Measurements from ENCODE around the gene KLHL3.

The KLHL3 gene

DNA sequence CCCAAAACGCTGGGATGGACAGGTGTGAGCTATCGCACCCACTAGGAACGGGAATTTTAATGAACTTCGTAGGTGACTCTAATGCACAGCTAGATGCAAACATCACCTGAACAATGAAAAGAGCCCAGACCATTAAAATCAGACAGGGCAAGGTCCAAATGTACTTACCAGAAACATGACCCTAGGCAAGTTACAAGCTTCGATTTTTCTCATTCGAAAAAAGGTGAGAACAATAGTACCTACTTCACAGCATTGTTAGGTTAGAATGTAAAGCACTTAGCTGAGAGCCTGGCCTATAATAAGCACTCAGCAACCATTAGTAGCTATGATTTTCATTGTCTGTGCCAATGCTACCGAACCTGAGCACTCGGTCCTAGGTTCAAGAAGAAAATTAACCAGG is 5.8 kb upstream of the KLHL3 start:
- DNase-seq, result peak; percentile 39 to 88 (median 84)

DNA sequence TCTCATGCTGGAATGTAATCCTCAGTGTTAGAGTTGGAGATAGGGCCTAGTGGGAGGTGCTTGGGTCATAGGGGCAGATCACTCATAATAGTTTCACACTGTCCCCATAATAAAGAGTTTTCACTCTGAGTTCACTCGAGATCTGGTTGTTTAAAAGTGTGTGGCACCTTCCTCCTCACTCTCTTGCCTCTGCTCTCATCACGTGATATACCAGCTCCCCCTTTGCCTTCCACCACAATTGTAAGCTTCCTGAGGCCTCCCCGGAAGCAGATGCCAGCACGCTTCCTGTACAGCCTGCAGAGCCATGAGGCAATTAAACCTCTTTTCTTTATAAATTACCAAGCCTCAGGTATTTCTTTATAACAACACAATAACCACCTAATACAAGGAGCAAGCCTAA is 3.8 kb upstream of the KLHL3 start:
- no peak for DNase-seq

DNA sequence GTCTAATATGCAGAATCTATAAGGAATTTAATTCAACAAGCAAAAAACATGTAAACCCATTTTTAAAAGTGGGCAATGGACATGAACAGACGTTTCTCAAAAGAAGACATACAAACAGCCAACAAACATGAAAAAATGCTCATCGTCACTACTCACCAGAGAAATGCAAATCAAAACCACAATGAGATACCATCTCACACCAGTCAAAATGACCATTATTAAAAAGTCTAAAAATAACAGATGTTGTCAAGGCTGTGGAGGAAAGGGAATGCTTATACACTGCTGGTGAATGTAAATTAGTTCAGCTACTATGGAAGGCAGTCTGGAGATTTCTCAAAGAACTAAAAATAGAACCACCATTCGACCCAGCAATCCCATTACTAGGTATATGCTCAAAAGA is 3.1 kb upstream of the KLHL3 start:
- DNase-seq, result no peak

DNA sequence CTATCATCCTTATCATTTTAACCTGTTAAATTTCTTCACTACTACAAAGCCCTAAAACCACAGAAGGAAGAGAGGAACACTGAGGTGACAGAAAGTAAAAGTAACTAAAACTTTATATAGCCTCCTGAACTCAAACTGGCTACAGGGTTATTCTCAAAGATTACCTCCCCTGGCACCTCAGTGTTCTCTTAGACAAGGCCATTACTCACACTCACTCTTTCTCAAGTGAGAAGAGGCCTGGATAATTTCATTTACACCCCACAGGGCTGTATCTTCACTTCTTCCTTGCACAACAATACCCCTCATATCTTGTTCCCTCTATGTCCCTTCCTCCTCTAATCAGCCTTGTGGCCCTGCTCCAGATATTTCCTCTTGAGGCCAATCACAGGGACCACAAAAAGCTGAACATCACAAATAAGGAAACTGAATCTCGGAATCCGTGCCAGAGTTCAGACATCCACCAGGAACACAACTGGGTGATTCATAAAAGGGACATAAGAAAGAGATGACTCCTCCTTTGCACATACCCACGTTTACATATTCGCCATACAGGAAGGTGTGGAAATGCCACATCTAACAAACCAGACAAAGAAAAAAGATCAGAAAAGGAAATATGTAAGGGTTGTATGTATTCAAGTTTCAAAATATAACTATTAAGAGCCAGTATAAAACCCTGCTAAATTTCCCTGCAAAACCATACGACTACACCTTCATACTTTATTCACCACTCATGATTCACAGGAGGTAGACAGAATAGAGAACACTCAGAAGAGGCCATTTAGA is 1.7 kb upstream of the KLHL3 start:
- DNase-seq, result no peak

DNA sequence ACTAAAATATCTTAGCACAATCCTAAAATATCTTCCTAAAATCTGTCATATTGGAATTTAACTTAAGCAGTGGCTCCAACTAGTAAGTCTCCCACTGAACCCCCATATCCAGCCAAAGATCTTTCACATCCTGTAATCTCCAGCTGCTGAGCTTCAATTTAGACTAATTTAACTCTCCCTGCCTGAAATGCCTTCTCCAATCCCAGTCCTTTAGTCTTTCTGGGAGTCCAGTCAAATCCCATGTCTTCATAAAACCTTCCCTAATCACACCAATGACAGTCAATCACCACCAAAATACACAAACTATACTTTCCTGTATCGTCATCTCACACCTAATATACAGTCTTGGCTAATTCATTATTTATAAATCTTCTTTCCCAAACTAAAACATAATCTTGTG is 607 bp upstream of the KLHL3 start:
- DNase-seq, result peak in 1 of 3 experiments; percentile 7

DNA sequence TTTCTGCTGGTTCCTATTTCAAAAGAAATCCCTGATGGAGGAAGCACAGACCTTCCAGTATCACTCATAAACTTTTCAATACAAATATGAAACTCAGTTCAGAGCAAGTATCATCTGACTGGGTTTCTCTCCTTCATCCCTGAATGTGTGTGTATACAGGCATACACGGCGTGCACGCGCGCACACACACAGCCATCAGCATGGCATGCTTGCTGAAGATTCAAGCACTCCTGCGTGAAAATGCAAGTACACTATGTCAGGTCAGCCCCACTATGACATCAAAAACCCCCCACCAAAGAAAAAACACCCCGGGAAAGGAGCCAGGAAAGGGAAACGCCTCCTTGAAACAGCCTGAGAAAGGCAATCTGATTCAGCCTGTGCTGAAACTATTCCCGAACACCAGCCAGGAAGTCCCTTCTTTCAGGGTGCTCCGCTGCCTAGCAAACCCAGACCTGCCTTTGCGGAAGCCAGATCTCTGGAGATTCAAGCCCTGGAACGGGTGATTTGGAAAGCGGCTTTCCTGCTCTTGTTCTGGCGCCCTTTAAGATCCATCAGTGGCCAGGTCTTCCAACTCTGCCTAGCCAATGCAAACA is 831 bp downstream of the KLHL3 start:
- peak; percentile 55 to 76 (median 64) for DNase-seq

DNA sequence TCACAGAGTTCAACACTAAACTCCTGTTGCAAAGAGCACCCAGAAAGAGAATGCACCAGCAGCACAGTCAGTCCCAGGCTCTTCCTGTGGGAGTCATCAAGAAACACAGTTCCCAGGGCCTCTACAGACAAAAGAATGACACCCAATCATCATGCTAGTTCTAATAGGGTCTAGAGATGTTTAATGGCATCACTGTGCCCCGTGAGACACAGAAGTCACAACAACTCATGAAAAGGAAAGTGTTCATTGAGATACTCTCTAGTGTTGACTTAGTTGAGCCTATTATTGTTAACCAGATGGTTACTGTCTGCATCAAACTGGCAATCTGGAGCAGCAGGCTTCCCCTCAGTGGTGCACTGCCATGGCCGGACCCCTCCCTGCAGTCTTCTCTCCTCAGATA is 1.6 kb downstream of the KLHL3 start:
- DNase-seq, result peak; percentile 8 to 39 (median 21)

DNA sequence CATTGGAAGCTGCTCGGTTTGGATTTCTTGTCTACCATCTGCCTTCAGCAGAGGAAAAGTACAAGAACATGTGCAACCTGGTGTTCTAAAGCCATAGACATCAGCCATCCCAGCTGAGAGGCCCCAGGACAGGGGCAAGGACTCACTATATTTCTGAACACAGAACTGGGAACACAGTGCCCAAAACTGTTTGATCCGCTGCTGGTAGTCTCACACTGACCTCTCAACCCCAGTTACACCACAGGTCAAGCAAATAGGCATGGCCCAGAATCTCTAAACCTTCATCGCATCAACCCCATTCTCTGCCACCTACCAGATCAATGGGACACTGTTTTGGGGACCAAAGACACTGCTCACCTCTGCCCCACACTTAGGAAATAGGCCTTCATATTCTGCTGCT is 2.0 kb downstream of the KLHL3 start:
- DNase-seq, result no peak

DNA sequence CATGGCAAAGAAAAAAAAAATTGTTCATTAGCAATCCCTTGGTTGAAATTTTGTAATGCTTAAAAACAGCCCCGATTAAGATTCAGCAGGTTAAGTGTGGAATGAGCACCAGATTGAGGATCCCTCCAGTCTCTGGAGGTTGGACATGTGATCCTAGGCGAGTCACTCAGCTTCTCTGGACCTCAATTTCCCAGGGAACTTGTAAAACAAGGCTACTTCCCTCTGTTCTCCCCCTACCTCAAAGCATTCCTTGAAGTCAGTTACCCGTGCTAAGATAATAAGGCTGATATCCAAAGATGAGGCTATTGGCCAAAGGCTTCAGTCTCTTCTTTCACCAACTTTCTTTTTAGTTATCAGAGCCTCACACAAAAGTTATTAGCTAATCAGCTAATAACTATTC is 2.9 kb downstream of the KLHL3 start:
- DNase-seq, result no peak

DNA sequence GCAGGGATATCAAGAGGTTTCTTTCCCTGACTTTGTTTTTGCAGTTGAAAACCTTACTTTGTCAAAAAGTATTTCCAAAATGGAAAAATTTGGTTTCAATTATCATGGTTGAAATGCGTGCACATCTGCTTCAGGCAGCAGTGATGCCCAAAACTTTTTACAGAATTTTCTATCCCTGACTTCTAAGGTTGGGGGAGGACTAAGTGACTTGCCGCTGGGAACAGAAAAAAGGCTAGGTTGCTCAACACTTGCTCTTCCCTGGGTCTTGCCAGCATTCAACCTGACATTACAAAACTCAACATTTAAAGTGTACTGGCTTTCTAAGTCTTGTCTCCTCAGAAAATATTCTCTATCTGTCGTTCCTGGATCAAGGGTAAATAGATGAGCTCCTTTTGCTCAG is 4.7 kb downstream of the KLHL3 start:
- DNase-seq, result no peak

DNA sequence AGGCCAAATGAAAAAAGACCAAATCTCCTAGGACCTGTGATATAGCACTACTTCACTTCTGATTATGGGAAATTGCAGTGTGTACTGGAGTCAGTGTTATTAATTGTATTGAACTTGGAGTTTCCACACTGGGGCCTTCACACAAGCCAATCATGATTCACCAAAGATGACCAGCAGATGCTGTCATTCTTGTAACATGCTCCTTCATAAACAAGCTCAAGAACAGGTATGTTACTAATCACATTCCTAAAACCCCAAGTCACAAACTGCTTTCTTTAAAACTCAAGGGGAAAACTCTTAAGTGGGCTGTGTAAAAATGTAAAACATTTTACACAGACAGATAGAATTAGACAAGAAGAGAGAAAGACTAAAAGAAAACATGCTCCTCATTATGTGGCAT is 5.6 kb downstream of the KLHL3 start:
- no peak for DNase-seq

DNA sequence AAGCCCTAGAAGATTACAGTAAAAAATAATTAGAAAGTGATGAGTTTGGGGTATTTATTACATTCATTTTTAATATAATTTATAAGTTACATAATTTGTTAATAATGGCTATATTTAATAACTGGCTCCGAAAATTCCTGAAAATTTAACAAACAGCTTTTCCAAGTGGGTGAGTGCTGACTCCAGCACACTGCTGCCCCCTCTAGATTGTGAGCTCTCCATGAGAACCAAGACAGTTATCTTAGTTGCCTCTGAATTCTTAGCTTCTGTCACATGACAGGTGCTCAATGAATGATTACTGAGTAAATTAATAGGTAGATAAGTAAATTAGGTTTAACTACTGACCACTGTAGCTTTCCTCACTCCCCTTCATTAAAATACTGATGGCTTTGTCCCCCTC is 7.8 kb downstream of the KLHL3 start:
- DNase-seq, result no peak

DNA sequence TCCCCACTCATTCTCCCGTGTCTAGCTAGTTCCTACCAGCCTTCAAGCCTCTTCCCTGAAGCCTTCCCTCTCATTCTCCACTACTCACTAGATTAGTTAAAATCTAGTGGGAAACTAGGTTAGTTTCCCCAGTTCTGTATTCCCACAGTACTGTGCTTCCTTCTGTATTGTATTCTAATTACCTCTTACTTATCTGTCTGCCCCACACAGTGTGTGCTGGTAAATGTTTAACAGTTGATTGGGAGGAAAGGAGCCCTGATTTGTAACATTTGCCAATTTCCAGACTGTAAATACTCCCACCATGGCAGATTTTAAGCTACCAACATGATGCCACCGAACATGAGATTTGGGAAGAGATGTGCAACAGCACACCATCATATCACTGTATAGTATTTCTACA is 8.3 kb downstream of the KLHL3 start:
- DNase-seq, result no peak

DNA sequence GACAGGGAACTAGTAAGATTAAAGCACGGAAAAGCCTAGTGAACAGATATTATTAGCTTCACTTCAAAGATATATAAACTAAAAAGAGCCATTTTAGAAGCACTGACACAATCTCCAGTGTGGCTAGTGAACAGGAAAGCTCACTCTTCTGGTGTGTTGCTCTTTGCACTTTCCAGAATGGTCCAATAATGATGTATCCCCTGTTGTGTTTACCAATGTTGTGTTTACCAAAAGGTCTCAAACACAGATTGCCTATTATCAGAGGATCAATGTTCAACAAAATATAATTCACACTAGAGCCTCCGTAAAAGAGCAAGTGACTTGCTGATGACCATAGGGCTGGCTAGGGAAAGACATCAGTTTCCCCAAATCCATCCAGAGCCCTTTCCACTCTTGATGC is 11.6 kb downstream of the KLHL3 start:
- DNase-seq, result no peak

DNA sequence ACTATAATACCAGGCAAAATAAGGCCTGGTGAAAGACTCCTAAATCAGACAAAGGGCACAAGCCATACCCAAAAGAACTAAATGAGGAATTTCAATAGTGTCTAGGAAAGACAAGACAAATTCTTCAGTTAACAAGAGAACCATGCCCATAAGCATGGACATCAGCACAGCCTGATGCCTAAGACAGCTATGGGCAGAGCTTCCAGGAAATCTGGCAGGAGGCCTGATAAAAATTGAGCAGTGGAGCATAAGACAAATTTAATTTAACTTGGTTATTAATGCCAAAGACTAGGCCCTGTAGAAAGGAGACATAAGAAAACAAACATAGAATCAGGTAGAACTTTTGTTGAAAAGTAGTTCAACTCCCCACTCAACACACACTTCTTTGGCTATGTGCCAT is 17.3 kb downstream of the KLHL3 start:
- no peak for DNase-seq

DNA sequence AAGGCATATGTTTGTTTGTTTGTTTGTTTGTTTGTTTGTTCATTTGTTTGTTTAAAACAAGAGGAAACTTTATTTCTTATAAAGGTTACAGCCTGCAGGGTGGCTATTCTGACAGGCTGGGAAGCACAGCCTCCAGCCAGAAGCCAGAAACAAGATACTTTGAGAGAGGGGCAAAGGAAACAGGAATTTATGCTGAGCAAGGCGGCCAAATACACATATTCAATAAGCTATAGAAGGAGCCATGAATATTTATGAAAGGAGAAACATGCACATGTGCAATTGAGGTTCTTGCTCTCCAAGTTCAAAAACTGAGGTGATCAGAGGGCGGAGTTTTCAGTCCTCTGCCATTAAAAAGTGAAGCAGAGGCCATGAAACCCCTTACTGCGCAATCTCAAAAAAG is 19.6 kb downstream of the KLHL3 start:
- DNase-seq, result no peak

DNA sequence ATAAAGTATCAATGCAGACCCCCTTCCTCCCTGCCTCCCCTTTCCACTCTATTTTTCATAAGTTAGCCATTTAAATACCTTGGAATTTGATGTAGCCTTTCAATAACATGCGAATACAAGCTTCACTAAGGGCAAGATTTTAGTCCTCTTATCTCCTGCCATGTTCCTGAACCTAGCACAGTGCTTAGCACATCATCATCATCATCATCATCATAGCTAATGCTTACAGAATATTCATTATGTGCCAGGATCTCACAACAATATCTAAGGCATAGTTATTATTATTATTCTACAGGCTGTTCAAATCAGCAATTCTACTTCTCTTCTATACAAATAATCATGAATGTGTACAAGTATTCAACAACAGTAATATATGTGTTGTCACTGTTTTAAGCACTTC is 20.4 kb downstream of the KLHL3 start:
- DNase-seq, result no peak

DNA sequence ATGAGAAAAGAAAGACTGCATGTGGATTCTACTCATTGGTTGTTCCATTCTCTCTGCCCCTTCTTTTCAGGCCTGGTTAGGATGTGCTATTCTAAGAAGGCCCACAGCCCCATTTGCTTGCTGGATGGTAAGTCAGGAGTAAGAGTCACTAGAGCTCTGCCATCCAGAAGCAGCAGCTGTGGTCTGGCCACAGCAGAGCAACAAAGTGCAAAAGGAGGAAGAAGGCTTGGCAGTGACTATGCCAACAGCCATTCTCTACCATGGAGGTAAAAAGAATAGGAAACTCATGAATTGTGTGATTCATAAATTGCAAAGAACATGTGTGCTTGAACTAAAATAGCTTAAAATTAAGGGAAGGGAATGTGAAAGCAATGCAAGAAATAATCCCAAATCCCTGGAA is 20.9 kb downstream of the KLHL3 start:
- no peak for DNase-seq

DNA sequence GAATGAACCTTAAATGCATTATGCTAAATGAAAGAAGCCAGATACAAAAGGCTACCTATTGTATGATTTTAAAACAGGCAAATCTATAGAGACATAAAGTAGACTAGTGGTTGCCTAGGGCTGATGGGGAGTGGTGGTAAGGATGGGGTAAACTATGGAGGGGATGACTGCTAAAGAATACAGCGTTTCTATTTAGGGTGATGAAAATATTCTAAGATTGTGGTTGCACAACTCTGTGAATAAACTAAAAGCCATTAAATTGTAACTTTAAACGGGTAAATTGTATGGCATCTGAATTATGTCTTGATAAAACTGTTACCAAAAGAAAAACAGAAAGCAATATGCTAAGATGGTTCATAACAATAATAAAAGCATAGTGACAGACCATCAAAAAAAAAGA is 21.4 kb downstream of the KLHL3 start:
- DNase-seq, result no peak

DNA sequence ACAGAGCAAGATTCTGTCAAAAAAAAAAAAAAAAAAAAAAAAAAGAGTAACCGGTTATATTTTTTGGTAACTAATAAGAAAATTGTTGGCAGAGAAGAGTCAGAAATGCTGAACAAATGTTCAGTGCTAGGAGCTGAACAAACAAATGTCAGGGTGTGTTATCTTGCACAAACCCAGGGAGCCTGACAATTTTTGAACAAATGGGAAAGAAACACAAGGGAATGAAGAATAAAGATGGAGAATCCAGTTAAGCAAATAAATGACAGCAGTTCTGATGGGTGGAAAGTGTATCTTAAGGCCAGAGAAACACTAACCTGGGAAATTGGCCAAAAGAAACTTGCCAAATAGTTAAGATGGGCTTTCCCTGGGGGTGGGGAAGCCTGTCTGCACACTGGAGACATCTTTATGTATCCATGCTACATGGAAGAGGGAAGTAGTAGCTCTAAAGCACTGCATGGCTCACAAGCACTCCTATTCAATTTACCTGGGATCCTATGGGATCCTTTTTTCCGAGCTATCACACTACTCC is 23.7 kb downstream of the KLHL3 start:
- DNase-seq, result no peak

DNA sequence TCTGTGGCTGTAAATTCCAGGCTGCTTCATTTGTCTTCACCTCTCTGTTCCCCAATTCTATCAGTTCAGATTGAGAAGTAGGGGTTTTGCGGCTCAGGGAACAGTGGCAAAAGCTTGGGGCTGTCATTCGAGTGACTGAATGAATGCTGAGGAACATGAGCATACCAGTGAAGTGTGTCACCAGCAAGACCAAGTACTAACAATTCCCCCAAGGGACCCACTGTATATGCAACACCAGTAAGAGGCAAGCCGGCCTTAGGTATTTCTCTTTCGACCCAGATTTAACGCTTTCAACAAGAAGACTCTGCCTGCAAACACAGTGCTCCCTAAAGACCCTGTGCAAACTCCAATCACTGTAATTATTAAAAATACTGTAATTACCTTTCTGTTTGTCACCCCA is 25.8 kb downstream of the KLHL3 start:
- DNase-seq, result no peak

DNA sequence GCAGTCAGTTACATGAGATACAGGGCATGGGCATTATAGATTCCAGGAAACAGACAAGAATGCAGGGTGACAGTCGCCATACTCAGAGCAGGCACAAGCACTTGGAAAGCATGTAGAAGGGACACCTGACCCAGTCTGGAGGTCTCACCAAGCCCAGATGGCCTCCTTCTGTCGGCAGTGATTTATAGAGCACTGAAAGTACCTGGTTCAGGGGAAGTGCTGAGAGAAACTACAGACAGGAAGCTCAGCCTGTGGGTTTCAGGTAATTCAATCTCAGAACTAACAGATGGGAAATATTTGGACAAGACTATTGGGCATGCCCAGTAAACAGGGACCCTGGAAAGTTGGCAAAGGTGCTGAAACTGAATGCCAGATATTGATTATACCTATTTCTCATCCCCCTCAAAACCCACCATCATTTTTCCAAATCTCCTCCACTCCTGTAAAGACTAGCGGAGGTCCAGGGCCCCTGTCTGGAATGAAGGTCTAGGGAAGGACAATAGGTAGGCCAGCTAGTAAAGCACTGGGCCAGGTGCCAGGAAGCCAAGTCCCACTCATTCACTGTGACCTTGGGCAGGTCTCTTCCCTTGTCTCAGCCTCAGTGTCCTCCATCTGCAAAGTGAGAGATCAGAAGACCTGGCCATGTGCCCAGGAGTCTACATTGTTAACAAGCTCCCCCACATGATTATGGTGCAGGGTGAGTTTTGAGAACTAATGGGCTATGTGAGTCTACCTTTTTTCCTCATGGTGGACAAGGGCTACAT is 26.9 kb downstream of the KLHL3 start:
- no peak for DNase-seq

DNA sequence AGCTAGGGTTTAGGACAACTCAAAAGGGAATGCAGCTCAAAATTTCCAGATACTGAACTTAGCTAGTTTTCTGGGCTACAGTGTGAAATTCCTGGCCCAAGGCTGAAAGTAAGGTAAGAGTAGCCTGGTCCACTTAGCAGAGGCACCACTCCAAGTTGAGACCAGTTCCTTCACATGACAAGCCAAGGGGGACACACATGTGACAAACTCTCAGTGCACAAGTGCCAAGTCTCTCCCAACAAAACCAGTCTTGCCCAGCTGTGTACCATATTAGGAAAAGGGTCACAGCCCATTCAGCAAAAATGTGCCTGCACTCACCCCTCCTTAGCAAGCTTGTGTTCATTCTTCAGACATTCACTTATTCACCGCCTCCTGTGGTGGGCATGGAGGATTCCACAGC is 27.8 kb downstream of the KLHL3 start:
- no peak for DNase-seq

DNA sequence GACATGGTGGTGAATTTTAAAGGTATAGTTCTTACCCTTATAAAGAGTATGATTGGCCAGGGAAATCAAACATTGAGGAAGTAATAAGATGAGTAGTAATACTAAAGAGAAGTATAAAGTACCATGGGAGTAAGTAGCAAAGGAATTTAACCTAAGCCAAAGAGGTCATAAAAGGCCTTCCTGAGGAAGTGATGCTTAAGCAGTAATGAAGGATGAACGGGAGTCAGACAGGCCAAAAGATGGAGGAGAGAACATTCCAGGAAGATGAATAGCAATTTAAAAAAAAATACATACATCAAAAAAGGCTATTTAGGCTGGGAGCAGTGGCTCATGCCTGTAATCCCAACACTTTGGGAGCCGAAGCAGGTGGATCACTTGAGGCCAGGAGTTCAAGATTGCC is 29.0 kb downstream of the KLHL3 start:
- no peak for DNase-seq

All from NCI-H1417 (cell line).